Measurements from ENCODE around the gene TLE6.
"Not testable (repeated sequence)": the region's sequence is repeated elsewhere in the genome, so short reads cannot be mapped to it uniquely, and the experiment has no call there.

The TLE6 gene

DNA sequence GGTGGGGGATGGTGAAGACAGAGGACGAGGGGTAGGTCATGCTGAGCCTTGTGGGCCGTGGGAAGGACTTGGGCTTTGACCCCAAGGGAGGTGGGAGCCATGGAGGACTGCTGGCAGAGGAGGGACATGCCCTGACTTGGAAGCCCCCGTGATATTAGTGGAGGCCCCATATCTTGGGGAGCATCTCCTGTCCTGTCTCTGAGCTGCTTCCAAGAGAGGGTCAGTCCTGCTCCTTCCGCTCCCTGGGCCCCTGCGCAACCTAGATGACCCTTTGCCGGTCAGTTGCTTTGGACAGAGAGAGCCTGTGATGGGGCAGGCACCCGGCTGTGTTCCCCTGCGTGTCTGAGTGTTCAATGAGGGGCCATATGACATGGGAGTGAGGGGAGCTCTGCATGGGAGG is 5.2 kb downstream of the TLE6 start:
- H3K27ac Mint-ChIP-seq = no peak overlapping the region
- H3K27me3 Mint-ChIP-seq = peaks cover 64% of the 10 kb centered on the region
- intact Hi-C loops (cut with micrococcal nuclease) = no loop called here
- no peaks in the 10 kb centered on the region for H3K36me3 Mint-ChIP-seq (ENCODE audit: low read depth)
- no peaks in the 10 kb centered on the region for H3K9me3 Mint-ChIP-seq
- peaks cover 19% of the 10 kb centered on the region for H3K4me1 Mint-ChIP-seq (ENCODE audit: low read depth)
- H3K4me3 Mint-ChIP-seq = no peak overlapping the region

DNA sequence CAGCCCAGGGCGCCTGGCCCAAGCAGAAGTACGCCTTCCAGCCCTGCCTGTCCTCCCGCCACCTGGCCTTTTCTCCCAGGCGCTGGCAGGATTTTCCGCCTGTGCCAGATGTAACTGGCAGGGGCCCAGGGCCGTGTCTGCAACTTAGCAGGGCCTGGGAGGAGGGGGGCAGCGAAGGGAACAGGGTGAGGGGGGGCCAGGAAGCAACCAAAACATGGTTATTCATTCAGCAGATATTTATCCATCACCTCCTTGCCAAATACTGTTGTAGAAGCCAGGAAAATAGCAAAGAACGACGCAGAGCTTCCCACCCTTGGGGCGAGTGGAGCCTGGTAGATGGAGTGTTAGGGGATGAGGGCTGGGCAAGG is 5.6 kb downstream of the TLE6 start:
- Mint-ChIP-seq H3K36me3 (ENCODE audit: low read depth) (no peaks in the 10 kb centered on the region), H3K27me3 (peaks cover 64% of the 10 kb centered on the region), H3K4me3 (no peak overlapping the region), H3K9me3 (no peaks in the 10 kb centered on the region), H3K27ac (peak overlapping the region; percentile 0), H3K4me1 (ENCODE audit: low read depth) (peaks cover 17% of the 10 kb centered on the region)
- intact Hi-C loops (cut with micrococcal nuclease) = no loop called here

DNA sequence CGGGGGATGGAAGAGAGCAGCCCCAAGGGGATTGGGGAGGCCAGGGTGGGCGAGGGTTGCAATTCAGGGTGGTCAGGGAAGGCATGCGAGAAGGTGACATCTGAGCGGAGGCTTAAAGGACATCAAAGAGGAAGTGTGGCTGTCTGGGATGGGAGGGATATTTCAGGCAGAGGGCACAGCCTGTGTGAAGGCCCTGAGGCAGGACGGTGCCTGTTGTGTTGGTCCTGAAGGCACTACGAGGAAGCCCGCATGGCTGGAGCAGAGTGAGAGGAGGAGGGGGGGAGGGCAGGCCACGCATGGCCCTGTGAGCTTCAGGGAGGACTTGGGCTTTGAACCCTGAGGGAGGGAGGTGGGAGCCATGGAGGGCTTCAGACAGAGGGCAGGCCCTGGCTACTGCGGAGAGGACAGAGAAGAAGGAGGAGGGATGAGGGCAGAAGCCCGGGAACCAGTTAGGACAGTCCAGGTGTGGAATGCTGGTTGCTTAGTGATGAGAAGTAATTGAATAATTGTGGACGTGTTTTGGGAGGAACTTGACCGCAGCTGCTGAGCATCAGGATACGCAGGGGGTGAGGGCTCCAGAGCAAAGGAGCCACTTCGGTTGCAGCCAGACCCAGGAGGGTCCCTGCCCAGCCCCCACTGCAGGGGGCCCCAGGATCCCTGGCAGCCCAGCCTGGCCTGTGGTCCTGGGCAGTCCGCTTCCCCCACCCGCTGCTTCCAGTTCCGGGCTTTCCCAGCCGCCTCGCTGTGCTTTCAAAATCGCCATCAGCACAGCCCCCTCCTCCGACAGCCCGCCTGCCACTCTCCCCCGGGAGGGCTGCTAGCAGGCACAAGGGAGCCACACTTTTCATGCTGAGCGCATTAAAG is 6.2 kb downstream of the TLE6 start:
- Mint-ChIP-seq H3K27ac (peak overlapping the region; percentile 0), H3K36me3 (ENCODE audit: low read depth) (no peaks in the 10 kb centered on the region), H3K9me3 (no peaks in the 10 kb centered on the region), H3K4me1 (ENCODE audit: low read depth) (peaks cover 17% of the 10 kb centered on the region), H3K27me3 (peaks cover 71% of the 10 kb centered on the region), H3K4me3 (peak overlapping the region; percentile 48)
- intact Hi-C loops (cut with micrococcal nuclease) = no loop called here

DNA sequence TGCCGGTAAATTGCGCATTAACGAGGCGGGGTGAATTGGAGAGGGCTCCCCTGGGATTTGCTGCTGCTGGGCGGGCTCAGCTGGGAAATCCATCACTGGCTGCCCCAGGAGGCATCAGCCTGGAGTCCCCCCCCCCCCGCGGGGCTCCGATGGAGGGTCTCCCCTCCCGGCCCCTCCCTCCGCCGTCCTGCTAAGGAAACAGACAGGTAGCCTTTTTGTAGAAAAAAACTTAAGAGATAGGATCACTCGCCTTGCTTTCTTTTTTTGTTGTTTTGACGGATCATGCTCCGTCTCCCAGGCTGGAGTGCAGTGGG is 6.8 kb downstream of the TLE6 start:
- intact Hi-C loops (cut with micrococcal nuclease) = no loop called here
- Mint-ChIP-seq H3K27ac (peak overlapping the region; percentile 0), H3K4me3 (peak overlapping the region; percentile 48), H3K9me3 (no peaks in the 10 kb centered on the region), H3K4me1 (ENCODE audit: low read depth) (peaks cover 17% of the 10 kb centered on the region), H3K36me3 (ENCODE audit: low read depth) (no peaks in the 10 kb centered on the region), H3K27me3 (peaks cover 74% of the 10 kb centered on the region)

DNA sequence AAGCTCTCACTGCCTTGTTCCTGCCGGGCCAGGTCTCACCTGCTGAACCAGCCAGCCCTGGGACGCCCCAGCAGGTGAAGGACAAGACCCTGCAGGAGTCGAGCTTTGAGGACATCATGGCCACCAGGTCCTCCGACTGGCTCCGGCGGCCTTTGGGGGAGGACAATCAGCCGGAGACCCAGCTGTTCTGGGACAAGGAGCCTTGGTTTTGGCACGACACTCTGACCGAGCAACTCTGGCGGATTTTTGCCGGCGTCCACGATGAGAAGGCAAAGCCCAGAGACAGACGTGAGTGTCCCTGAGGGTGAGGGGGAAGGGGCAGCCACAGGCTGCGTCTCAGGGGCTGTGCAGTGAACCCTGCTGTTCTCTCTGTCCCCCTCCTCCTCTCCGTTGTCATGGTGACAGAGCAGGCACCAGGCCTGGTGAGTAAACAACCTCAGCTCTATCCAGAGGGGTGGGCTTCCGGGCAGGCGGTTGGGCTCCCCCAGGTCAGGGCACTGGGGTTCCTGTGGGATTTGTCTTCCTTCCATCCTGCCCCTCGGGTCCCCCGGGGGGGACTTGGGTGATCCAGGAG is 9.7 kb downstream of the TLE6 start:
- Mint-ChIP-seq H3K4me3 (no peak overlapping the region), H3K27me3 (peaks cover 61% of the 10 kb centered on the region), H3K4me1 (ENCODE audit: low read depth) (peaks cover 17% of the 10 kb centered on the region), H3K27ac (no peak overlapping the region), H3K9me3 (no peaks in the 10 kb centered on the region), H3K36me3 (ENCODE audit: low read depth) (no peaks in the 10 kb centered on the region)
- intact Hi-C loops (cut with micrococcal nuclease) = no loop called here

DNA sequence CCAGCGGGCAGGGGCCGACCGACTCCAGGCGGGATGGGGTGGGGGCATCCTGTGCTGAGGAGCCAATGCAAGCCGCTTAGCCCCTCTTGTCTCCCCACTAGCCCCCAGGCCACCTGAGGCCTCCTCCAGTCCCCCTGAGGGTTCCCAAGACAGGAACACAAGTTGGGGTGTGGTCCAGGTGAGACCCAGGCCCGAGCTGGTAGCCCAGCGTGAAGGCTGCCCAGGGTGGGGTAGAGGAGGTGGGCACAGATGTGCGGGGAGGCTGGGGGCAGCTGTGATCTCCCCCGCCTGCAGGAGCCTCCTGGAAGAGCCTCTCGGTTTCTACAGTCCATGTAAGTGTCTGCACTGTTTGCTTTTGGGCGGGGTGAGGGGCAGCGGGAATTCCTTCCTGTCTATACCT is 10.4 kb downstream of the TLE6 start:
- H3K27ac Mint-ChIP-seq = no peak overlapping the region
- H3K4me3 Mint-ChIP-seq = no peak overlapping the region
- H3K4me1 Mint-ChIP-seq (ENCODE audit: low read depth) = peaks cover 17% of the 10 kb centered on the region
- intact Hi-C loops (cut with micrococcal nuclease) = no loop called here
- no peaks in the 10 kb centered on the region for H3K36me3 Mint-ChIP-seq (ENCODE audit: low read depth)
- no peaks in the 10 kb centered on the region for H3K9me3 Mint-ChIP-seq
- H3K27me3 Mint-ChIP-seq = peaks cover 55% of the 10 kb centered on the region

DNA sequence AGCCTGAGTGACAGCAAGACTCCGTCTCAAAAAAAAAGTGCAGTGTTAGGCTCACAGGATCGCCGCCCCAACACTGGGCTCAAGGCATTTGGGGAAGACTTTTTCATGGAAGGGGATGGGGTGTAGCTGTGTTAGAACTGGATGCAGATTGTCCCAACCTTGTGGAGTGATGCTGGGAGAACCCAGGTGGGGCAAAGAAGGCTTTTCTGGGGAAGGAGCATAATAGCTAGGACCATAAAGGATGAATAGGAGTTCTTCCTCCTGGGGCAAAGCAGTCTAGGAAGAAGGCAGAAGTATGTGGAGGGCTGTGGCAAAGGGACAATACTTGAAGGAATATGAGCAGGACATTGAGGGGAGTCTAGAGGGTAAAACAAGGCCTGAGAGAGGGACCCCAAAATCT is 11.2 kb downstream of the TLE6 start:
- intact Hi-C loops (cut with micrococcal nuclease) = no loop called here
- Mint-ChIP-seq H3K27me3 (peaks cover 50% of the 10 kb centered on the region), H3K36me3 (ENCODE audit: low read depth) (no peaks in the 10 kb centered on the region), H3K4me3 (no peak overlapping the region), H3K27ac (no peak overlapping the region), H3K4me1 (ENCODE audit: low read depth) (peaks cover 10% of the 10 kb centered on the region), H3K9me3 (no peaks in the 10 kb centered on the region)

DNA sequence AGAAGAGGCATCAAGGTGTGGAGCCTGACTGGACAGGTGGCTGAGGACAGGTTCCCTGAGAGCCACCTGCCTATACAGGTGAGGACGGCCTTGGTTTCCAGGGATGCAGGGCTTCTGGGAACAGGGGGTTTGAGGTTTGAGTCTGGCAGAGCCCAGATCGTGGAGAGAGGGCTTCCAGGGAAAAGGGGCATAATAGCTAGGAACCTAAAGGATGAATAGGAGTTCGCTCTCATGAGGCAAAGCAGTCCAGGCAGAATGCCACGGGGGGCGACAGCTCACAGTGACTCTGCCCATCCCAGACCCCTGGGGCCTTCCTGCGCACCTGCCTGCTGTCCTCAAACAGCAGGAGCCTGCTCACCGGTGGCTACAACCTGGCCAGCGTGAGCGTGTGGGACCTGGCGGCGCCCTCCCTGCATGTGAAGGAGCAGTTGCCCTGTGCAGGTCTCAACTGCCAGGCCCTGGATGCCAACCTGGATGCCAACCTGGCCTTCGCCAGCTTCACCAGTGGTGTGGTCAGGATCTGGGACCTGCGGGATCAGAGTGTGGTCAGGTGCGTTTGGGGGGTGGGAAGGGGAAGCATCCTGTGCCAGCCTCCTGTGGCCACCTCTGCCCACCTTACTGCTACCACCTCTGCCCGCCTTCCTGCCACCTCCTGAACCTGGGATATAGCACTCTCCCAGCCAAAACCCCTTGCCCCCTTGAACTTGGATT is 12.0 kb downstream of the TLE6 start:
- peaks cover 42% of the 10 kb centered on the region for H3K27me3 Mint-ChIP-seq
- H3K27ac Mint-ChIP-seq = no peak overlapping the region
- peaks cover 2% of the 10 kb centered on the region for H3K4me1 Mint-ChIP-seq (ENCODE audit: low read depth)
- H3K4me3 Mint-ChIP-seq = no peak overlapping the region
- H3K36me3 Mint-ChIP-seq (ENCODE audit: low read depth) = no peaks in the 10 kb centered on the region
- intact Hi-C loops (cut with micrococcal nuclease) = no loop called here
- H3K9me3 Mint-ChIP-seq = no peaks in the 10 kb centered on the region

DNA sequence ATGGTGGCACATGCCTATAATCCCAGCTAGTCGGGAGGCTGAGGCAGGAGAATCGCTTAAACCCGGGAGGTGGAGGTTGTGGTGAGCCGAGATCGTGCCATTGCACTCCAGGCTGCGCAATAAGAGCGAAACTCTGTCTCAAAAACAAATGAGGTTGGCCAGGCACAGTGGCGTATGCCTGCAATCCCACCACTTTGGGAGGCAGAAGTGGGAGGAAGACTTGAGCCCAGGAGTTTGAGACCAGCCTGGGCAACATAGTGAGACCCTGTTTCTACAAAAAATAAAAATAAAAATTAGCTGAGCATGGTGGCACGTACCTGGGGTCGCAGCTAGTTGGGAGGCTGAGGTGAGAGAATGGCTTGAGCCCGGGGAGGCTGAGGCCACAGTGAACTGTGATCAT is 15.0 kb downstream of the TLE6 start:
- H3K27me3 Mint-ChIP-seq = peaks cover 21% of the 10 kb centered on the region
- H3K36me3 Mint-ChIP-seq (ENCODE audit: low read depth); H3K4me3 Mint-ChIP-seq; intact Hi-C loops (cut with micrococcal nuclease); H3K4me1 Mint-ChIP-seq (ENCODE audit: low read depth); H3K9me3 Mint-ChIP-seq; H3K27ac Mint-ChIP-seq: not testable (repeated sequence)

DNA sequence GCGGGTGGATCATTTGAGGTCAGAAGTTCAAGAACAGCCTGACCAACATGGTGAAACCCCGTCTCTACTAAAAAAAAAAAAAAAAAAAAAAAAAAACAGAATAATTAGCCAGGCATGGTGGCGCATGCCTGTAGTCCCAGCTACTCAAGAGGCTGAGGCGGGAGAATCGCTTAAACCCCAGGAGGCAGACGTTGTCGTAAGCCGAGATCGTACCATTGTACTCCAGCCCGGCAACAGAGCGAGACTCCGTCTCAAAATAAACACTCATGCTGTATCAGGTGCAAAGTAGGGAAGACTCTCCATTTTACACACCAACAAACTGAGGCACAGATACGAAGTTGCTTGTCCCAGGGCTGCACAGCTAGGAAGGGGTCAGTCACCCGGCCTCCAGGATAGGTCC is 15.6 kb downstream of the TLE6 start:
- Mint-ChIP-seq H3K36me3 (ENCODE audit: low read depth) (no peaks in the 10 kb centered on the region), H3K27me3 (peaks cover 19% of the 10 kb centered on the region), H3K27ac (no peak overlapping the region), H3K4me3 (no peak overlapping the region), H3K4me1 (ENCODE audit: low read depth) (no peaks in the 10 kb centered on the region), H3K9me3 (no peaks in the 10 kb centered on the region)
- intact Hi-C loops (cut with micrococcal nuclease) = no loop called here

DNA sequence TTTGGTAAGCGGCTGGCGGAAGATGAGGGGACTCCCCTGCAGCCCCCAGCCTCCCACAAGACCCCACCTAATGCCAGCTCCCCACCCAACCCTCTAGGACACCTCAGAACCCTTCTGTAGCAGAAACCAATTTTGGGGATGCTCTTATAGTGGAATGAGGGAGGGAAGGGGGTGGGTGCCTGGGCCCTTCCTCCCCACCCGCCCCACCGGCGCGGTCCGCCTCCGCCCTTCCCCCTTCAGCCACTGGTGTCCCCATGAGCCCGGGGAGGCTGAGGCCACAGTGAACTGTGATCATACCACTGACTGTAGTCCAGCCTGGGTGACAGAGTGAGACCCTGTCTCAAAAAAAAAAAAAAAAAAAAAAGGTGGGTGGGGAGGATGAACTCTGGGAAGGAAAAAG is 16.2 kb downstream of the TLE6 start:
- Mint-ChIP-seq H3K27me3 (peaks cover 12% of the 10 kb centered on the region), H3K9me3 (no peaks in the 10 kb centered on the region), H3K36me3 (ENCODE audit: low read depth) (no peaks in the 10 kb centered on the region), H3K27ac (no peak overlapping the region), H3K4me1 (ENCODE audit: low read depth) (no peaks in the 10 kb centered on the region), H3K4me3 (no peak overlapping the region)
- intact Hi-C loops (cut with micrococcal nuclease) = no loop called here

DNA sequence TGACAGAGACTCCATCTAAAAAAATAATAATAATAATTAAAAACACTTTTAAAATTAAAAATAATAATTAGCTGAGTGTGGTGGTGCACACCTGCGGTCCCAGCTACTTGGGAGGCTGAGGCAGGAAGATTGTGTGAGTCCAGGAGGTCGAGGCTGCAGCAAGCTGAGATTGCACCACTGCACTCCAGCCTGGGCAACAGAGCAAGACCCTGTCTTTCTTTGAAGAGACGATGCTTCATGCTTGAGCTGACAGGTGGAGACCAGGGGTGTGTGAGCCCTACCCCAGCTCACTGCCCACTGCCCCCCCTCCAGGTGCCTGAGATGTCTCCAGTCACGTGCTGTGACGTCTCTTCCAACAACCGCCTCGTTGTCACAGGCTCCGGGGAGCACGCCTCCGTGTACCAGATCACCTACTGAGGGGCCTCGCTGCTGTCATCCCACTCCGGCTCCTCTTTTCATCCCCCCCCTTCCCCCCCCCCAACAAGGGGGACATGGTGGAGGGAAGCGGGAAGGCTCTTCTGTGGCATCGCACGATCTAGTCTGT is 17.3 kb downstream of the TLE6 start:
- Mint-ChIP-seq H3K9me3 (no peaks in the 10 kb centered on the region), H3K36me3 (ENCODE audit: low read depth) (no peaks in the 10 kb centered on the region), H3K4me3 (no peak overlapping the region), H3K4me1 (ENCODE audit: low read depth) (no peaks in the 10 kb centered on the region), H3K27me3 (peaks cover 13% of the 10 kb centered on the region), H3K27ac (no peak overlapping the region)
- intact Hi-C loops (cut with micrococcal nuclease) = no loop called here

DNA sequence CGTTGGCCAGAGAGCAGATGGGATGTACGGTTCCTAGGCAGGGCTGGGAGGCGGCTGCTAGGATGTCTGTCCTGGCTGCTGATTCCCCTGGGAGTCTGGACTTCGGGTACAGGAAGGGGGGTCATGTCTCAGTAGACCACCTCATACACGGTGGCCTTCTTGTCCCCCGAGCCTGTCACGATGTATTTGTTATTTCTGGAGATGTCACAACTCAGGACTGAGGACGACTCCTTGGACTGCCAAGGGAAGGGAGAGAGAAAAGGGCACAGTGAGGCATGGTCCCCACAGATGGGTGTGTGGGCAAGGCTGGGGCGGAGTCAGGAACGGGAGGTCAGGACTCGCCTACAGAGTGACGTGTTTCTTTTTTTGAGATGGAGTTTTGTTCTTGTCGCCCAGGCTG is 20.4 kb downstream of the TLE6 start:
- Mint-ChIP-seq H3K27me3 (peaks cover 14% of the 10 kb centered on the region), H3K36me3 (ENCODE audit: low read depth) (no peaks in the 10 kb centered on the region), H3K27ac (no peak overlapping the region), H3K4me1 (ENCODE audit: low read depth) (no peaks in the 10 kb centered on the region), H3K9me3 (no peaks in the 10 kb centered on the region), H3K4me3 (no peak overlapping the region)
- intact Hi-C loops (cut with micrococcal nuclease) = no loop called here

DNA sequence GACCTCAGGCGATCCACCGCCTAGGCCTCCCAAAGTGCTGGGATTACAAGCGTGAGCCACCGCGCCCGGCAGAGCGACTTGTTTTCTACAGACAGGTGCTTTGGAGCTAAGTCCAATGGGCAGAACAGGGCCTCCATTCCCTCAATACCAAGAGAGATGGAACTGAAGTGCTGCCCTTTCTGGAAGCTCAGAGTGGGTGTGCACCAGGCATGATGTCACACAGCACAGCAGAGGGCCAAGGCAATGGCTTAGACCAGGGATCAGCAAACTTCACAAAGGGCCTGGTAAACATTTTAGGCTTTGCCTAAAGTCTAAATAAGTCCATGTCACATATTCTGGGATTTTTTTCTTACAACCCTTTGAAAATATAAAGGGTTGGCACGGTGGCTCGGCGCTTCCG is 21.3 kb downstream of the TLE6 start:
- peaks cover 11% of the 10 kb centered on the region for H3K27me3 Mint-ChIP-seq
- intact Hi-C loops (cut with micrococcal nuclease) = no loop called here
- no peak overlapping the region for H3K27ac Mint-ChIP-seq
- no peaks in the 10 kb centered on the region for H3K4me1 Mint-ChIP-seq (ENCODE audit: low read depth)
- no peaks in the 10 kb centered on the region for H3K9me3 Mint-ChIP-seq
- no peaks in the 10 kb centered on the region for H3K36me3 Mint-ChIP-seq (ENCODE audit: low read depth)
- no peak overlapping the region for H3K4me3 Mint-ChIP-seq

Measured in dendritic cell treated with granulocyte-macrophage colony-stimulating factor and Interleukin-4, amounts not matched to agents 40 ng/mL and 50 ng/mL, for 4 days (primary cell).